ENCODE measurements around the gene ACTR8. TPM values are rescaled to one million over a fixed set of nuclear protein-coding genes. Genes with fewer than 3 reads are reported as not detected.

Gene ACTR8
- total and polyA plus RNA-seq, 2 of the 4 experiments (the other 2 are of a cell fraction), result 20.3 to 31.4 TPM

GRCh38 chr3:53819163-53819868 is 62.6 kb downstream of the ACTR8 start:
- Histone ChIP-seq H2AFZ (replicated peaks; ENCODE audit: low read length, poor library complexity) (peak overlapping the region; percentile 63), H3K9ac (ENCODE audit: low read depth, low read length) (no peak overlapping the region), H3K27ac (ENCODE audit: insufficient read depth, low read length) (no peak overlapping the region), H4K5ac (ENCODE audit: low read depth, low read length) (no peak overlapping the region), H3K18ac (ENCODE audit: low read depth, low read length) (no peak overlapping the region), H3K9me3 (ENCODE audit: control insufficient read depth, insufficient read depth, low read length) (no peaks in the 10 kb centered on the region), H3K4me2 (ENCODE audit: low read depth, low read length) (no peak overlapping the region), H3K14ac (replicated peaks; ENCODE audit: low read depth, low read length) (no peak overlapping the region), H2BK5ac (ENCODE audit: low read depth, low read length, poor library complexity, severe bottlenecking) (no peak overlapping the region), H4K8ac (ENCODE audit: low read depth in 2 of 2, low read length in 2 of 2) (no peak overlapping the region), H4K20me1 (ENCODE audit: insufficient read depth, low read length) (no peaks in the 10 kb centered on the region), H2AK9ac (replicated peaks; ENCODE audit: low read depth, low read length, poor library complexity) (no peak overlapping the region), H3K4ac (ENCODE audit: low read depth, low read length) (no peak overlapping the region), H2AK5ac (ENCODE audit: low read depth, low read length) (no peak overlapping the region), H3K56ac (ENCODE audit: extremely low read depth, insufficient read depth, low read length) (no peak overlapping the region), H3K4me3 (ENCODE audit: insufficient read depth, low read depth, low read length) (no peak overlapping the region), H3K79me1 (ENCODE audit: low read depth in 1 of 2, low read length in 2 of 2) (no peaks in the 10 kb centered on the region), H4K91ac (ENCODE audit: insufficient read depth, low read depth, low read length) (no peak overlapping the region), H3K36me3 (ENCODE audit: control insufficient read depth, insufficient read depth, low read length) (no peaks in the 10 kb centered on the region), H3K4me1 (ENCODE audit: control insufficient read depth, insufficient read depth, low read length) (no peaks in the 10 kb centered on the region), H3K23ac (ENCODE audit: low read depth, low read length) (no peak overlapping the region), H2BK120ac (ENCODE audit: low read depth, low read length) (no peak overlapping the region), H2BK20ac (ENCODE audit: low read depth, low read length) (no peak overlapping the region), H3K27me3 (ENCODE audit: control insufficient read depth, insufficient read depth, low read length) (peaks cover 7% of the 10 kb centered on the region), H3K9me1 (ENCODE audit: insufficient read depth, low read length) (no peaks in the 10 kb centered on the region), H2BK15ac (ENCODE audit: low read depth, low read length) (no peak overlapping the region)
- in situ Hi-C loops (cut with MboI; ENCODE audit: low sequenced_read_pairs), result no loop called here
- ATAC-seq (ENCODE audit: low read depth), result no peak
- DNase-seq, result no peak
- WGBS, 2 experiments (ENCODE audit: extremely low coverage in 2 of 2, insufficient read length in 1 of 2), result 83% methylated on average over 7 of the region's 14 CpGs; no CpG with 5 or more reads in 1 of the 2 experiments
- intact Hi-C loops (cut with micrococcal nuclease), result no loop called here
- CTCF ChIA-PET, result no interaction called here
- POLR2A ChIA-PET (ENCODE audit: unreplicated experiment), result no interaction called here
- no peak for TF ChIP-seq NFE2L2 (IDR thresholded peaks at IDR 0.05; ENCODE audit: low read depth, low read length)
- TF ChIP-seq POLR2A (IDR thresholded peaks at IDR 0.05; ENCODE audit: low read depth, low read length), result no peak
- no peak for TF ChIP-seq USF2 (IDR thresholded peaks at IDR 0.05; ENCODE audit: low read depth, low read length)
- TF ChIP-seq CHD1 (IDR thresholded peaks at IDR 0.05; ENCODE audit: low read depth, low read length), result no peak
- TF ChIP-seq RAD21 (IDR thresholded peaks at IDR 0.05; ENCODE audit: low read length), result no peak
- no peak for TF ChIP-seq FOS (IDR thresholded peaks at IDR 0.05; ENCODE audit: low read depth, low read length)
- no peak for TF ChIP-seq MAZ (IDR thresholded peaks at IDR 0.05; ENCODE audit: borderline replicate concordance, low read depth, low read length)
- no peak for TF ChIP-seq SMC3 (IDR thresholded peaks at IDR 0.05; ENCODE audit: low read depth, low read length)
- no peak for TF ChIP-seq MXI1 (IDR thresholded peaks at IDR 0.05; ENCODE audit: borderline replicate concordance, low read depth, low read length)
- TF ChIP-seq RFX5 (IDR thresholded peaks at IDR 0.05; ENCODE audit: low read depth, low read length), result no peak
- no TSS peak for BruUV-seq (replicated peaks)
- dilution Hi-C loops (cut with HindIII; ENCODE audit: low sequenced_read_pairs, unreplicated experiment), result no loop called here
